ENCODE results near the gene PRELID3B. TPM values are rescaled to one million over a fixed set of nuclear protein-coding genes. Genes with fewer than 3 reads are reported as not detected.

Gene PRELID3B
- total RNA-seq, 2 donors from 2014 or later = 20.8 to 29.3 TPM

- TF ChIP-seq, protein P1, sequence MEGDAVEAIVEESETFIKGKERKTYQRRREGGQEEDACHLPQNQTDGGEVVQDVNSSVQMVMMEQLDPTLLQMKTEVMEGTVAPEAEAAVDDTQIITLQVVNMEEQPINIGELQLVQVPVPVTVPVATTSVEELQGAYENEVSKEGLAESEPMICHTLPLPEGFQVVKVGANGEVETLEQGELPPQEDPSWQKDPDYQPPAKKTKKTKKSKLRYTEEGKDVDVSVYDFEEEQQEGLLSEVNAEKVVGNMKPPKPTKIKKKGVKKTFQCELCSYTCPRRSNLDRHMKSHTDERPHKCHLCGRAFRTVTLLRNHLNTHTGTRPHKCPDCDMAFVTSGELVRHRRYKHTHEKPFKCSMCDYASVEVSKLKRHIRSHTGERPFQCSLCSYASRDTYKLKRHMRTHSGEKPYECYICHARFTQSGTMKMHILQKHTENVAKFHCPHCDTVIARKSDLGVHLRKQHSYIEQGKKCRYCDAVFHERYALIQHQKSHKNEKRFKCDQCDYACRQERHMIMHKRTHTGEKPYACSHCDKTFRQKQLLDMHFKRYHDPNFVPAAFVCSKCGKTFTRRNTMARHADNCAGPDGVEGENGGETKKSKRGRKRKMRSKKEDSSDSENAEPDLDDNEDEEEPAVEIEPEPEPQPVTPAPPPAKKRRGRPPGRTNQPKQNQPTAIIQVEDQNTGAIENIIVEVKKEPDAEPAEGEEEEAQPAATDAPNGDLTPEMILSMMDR (IDR thresholded peaks at IDR 0.05) = no peak
- TF ChIP-seq POLR2A (IDR thresholded peaks at IDR 0.05) = no peak
- no peak for DNase-seq
- intact Hi-C loops (cut with DNase I) = loop anchor here (10.0 kb wide), 1 partner anchor 104 kb away; no protein-coding TSS in a partner anchor
These were observed 53.4 kb downstream of the PRELID3B start for GRCh38 chr20:58989196-58989595.

GRCh38 chr20:58988565-58988882, 54.1 kb downstream of the PRELID3B start:
- intact Hi-C loops (cut with DNase I) = loop anchor here (10.0 kb wide), 1 partner anchor 104 kb away; no protein-coding TSS in a partner anchor
- TF ChIP-seq POLR2A (IDR thresholded peaks at IDR 0.05) = no peak
- TF ChIP-seq, protein P1 (IDR thresholded peaks at IDR 0.05) = no peak
- peaks cover 14% of the 10 kb centered on the region for H3K4me1 ChIP-seq
- no peak overlapping the region for H3K4me3 ChIP-seq
- no peak for ATAC-seq
- WGBS, 2 donors = 87 to 100% methylated on average over 1 to 6 of the region's 6 CpGs
- no peaks in the 10 kb centered on the region for H3K27me3 ChIP-seq
- peaks cover 17 to 37% of the 10 kb centered on the region in 2 donors for H3K36me3 ChIP-seq (replicated peaks in 1 of 2; ENCODE audit: insufficient read depth in 1 of 2, low read depth in 2 of 2)
- no peaks in the 10 kb centered on the region for H3K9me3 ChIP-seq
- DNase-seq = no peak
- no peak overlapping the region for H3K27ac ChIP-seq

More at GRCh38 chr20:58989196-58989595, 53.4 kb downstream of the PRELID3B start:
- 85 to 96% methylated on average over 10 of the region's 10 CpGs for WGBS, 2 donors
- Histone ChIP-seq H3K4me1 (peaks cover 12% of the 10 kb centered on the region), H3K27me3 (no peaks in the 10 kb centered on the region), H3K36me3 (replicated peaks in 1 of 2; ENCODE audit: insufficient read depth in 1 of 2, low read depth in 2 of 2) (peaks cover 17 to 42% of the 10 kb centered on the region in 2 donors), H3K4me3 (no peak overlapping the region), H3K27ac (no peak overlapping the region), H3K9me3 (no peaks in the 10 kb centered on the region)
- ATAC-seq = no peak

- H3K27ac ChIP-seq = no peak overlapping the region
- 74 to 86% methylated on average over 7 to 9 of the region's 9 CpGs for WGBS, 2 donors
- DNase-seq = no peak
These were observed 54.6 kb downstream of the PRELID3B start for GRCh38 chr20:58987790-58988564.

GRCh38 chr20:58986968-58987517, 55.5 kb downstream of the PRELID3B start:
- WGBS, 2 donors = 78 to 79% methylated on average over 8 of the region's 8 CpGs

More at GRCh38 chr20:58987790-58988564, 54.6 kb downstream of the PRELID3B start:
- peaks cover 14% of the 10 kb centered on the region for H3K4me1 ChIP-seq
- H3K36me3 ChIP-seq (replicated peaks in 1 of 2; ENCODE audit: insufficient read depth in 1 of 2, low read depth in 2 of 2) = peaks cover 13 to 36% of the 10 kb centered on the region in 2 donors
- no peaks in the 10 kb centered on the region for H3K9me3 ChIP-seq
- no peak for ATAC-seq
- no peaks in the 10 kb centered on the region for H3K27me3 ChIP-seq
- H3K4me3 ChIP-seq = no peak overlapping the region
- TF ChIP-seq, protein P1 (IDR thresholded peaks at IDR 0.05) = no peak
- TF ChIP-seq POLR2A (IDR thresholded peaks at IDR 0.05) = no peak
- intact Hi-C loops (cut with DNase I) = loop anchor here (10.0 kb wide), 1 partner anchor 103 kb away; no protein-coding TSS in a partner anchor

More at GRCh38 chr20:58986968-58987517, 55.5 kb downstream of the PRELID3B start:
- H3K27me3 ChIP-seq = no peaks in the 10 kb centered on the region
- H3K27ac ChIP-seq = no peak overlapping the region
- no peak overlapping the region for H3K4me3 ChIP-seq
- no peaks in the 10 kb centered on the region for H3K9me3 ChIP-seq
- DNase-seq (no peak), ATAC-seq (no peak)
- intact Hi-C loops (cut with DNase I) = loop anchor here (10.0 kb wide), 1 partner anchor 102 kb away; no protein-coding TSS in a partner anchor
- H3K4me1 ChIP-seq = peaks cover 22% of the 10 kb centered on the region
- H3K36me3 ChIP-seq (replicated peaks in 1 of 2; ENCODE audit: insufficient read depth in 1 of 2, low read depth in 2 of 2) = peaks cover 6 to 35% of the 10 kb centered on the region in 2 donors
- TF ChIP-seq, protein P1 (IDR thresholded peaks at IDR 0.05) = no peak
- TF ChIP-seq POLR2A (IDR thresholded peaks at IDR 0.05) = no peak
